AG09319 (cell line): ENCODE measurements around the gene PAX9.

Source experiments
- DNase-seq: peaks from one replicate; pipeline ENCODE4 v3.0.0-alpha.2; 2010; ENCODE audit warnings: low read depth; ENCODE audit errors: extremely low read depth
- TF ChIP-seq, protein P1 (sequence below): IDR thresholded peaks from 2 replicates; pipeline ENCODE4 v1.5.1; 2011; ENCODE audit warnings: low read depth, mild to moderate bottlenecking, inconsistent platforms, low read length, moderate library complexity

PAX9 gene

DNA sequence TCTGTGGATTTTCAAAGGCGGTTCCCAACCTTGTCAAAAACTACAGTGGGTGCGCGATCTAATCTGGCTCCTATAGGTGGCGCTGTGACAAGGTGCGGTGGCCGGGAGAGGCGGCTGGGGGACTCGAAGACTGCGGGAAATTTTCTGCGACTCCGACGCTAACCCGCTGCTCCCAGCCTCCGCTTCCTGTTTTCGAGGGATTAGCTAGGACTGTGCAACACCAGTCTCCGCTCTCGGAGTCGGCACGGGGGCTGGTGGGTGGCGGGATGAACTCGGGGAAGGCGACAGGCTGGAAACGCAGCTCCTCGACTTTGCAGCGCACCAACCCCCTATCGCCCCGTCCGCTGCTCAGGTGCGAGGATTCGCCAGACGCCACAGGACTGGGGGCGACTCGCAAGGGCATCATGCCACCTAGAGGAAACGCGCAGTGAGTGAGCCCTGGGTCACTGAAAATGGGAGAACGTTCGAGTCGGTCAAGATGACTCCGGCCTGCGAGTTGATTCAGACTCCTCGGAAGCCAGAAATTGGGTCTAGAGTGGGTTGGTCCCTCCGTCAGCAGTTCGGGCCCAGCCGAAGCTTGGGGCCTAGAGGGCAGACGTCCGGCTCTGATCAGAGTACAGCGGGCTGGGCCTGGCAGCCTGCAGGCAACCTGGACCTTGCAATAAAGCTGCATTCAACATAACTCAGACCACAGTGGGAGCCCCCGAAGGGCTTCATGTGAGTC, 5.5 kb upstream of the PAX9 start:
- TF ChIP-seq, protein P1, sequence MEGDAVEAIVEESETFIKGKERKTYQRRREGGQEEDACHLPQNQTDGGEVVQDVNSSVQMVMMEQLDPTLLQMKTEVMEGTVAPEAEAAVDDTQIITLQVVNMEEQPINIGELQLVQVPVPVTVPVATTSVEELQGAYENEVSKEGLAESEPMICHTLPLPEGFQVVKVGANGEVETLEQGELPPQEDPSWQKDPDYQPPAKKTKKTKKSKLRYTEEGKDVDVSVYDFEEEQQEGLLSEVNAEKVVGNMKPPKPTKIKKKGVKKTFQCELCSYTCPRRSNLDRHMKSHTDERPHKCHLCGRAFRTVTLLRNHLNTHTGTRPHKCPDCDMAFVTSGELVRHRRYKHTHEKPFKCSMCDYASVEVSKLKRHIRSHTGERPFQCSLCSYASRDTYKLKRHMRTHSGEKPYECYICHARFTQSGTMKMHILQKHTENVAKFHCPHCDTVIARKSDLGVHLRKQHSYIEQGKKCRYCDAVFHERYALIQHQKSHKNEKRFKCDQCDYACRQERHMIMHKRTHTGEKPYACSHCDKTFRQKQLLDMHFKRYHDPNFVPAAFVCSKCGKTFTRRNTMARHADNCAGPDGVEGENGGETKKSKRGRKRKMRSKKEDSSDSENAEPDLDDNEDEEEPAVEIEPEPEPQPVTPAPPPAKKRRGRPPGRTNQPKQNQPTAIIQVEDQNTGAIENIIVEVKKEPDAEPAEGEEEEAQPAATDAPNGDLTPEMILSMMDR, result peak; percentile 81
- peak; percentile 51 for DNase-seq

DNA sequence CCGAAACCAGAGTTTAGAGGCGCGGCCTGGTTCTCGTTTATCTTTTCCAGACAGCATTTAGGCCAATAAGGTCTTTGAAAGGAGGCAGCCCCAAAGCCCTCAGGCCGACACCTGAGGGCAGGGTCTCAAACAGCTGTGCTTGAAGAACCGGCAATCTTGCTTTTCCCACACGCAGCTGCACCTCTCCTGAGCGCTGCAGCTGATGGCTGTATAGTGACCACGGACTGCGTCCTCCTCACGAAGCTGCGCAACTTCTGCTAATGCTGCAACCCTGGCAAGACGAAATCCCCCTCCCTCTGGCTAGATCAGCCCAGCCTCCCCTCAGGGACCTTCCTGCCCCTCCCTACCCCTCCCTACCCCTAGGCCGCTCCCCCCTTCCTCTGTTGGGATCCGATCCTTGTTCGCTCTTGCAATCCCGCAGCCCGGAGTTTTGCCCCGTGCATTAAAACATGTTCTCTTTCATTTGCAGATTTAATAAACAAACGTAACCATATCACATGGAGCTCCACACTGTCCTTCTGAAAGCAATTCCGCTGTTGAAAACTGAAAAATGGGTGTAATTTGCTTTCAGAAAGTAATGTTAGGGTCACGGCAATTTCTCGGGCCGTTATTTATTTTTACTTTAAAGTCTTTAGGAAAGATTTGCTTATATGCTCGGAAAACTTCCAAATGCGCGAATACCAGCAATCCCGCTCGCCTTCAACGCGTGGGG, 4.8 kb upstream of the PAX9 start:
- TF ChIP-seq, protein P1, result no peak

DNA sequence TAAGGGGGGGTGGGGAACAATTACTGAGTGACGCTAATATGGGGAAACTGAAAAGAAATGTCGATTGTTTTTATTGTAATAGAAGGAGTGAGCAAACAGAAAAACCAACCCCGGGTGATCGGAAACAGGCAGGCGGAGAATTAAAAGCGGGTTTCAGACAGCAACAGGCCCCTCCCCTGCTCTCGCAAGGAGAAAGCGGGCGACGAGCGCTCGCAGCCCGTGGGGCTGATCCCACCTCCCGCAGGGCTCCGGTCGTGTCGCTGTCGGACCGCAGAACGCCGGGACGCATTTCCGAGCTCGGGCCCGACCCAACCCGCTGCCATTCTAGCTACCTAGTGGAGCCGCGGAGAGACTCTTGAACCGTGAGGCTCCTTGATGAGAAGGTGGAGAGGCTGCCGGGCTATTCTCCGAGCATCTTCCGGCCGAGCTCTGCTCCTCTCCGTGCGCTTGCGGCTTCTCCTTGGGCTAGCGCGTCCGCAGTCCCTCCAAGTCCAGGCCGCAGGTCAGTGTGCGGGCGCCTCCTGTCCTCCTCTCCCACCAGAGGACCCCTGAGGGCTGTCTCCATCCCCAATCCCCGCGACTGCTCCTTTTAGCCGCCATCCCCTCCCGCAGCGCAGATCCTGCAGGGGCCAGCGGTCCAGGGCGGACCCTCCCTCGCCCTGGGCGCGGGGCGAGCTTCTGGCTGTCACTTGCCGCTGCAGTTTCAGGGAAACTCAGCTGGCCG, 4.1 kb upstream of the PAX9 start:
- TF ChIP-seq, protein P1, result no peak; the same call in 1 of the 2 replicates
- peak; percentile 76 for DNase-seq

More for the DNA sequence above, 4.8 kb upstream of the PAX9 start:
- DNase-seq, result peak; percentile 87

DNA sequence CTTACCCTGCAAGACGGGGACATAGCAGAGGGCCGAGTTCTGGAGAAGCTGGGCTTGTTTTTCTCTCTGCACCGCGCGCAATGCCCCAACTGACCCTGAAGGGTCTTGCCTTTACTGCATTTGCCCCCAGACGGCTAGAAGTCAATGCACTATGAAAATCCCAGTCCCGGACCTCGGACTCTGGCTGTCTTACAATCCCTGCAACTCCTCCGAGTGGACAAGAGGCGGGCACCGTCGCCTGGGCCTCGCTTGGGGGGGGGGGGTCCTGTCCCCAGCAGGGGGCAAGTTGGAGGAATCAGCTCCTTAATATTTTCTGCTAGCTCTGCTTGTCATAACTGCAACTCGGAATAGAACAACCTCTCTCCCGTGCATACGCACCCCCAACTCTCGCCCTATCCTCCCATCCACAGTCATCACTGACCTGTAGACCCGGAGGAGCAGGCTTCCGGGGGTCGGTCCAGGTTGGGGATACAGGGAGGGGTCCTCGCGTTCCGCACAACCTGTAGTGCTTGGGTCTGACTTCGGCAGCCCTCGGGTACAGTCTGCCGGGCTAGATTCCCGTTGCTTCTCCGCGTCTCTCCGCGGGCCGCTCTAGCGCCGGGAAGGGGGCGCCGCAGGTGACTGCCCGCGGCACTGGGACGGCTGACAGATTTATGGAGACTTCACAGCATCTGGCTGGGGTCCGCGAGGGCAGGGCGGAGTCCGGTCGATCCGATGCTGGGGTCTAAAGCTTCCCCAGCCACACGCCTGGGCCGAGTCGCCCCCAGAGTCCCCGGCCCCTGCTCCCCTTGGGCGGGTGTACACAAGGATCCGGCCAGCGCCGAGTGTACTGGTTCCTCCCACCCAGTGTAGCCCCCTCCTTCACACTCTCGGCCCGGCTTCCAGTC, 3.3 kb upstream of the PAX9 start:
- TF ChIP-seq, protein P1, result no peak
- DNase-seq, result no peak

DNA sequence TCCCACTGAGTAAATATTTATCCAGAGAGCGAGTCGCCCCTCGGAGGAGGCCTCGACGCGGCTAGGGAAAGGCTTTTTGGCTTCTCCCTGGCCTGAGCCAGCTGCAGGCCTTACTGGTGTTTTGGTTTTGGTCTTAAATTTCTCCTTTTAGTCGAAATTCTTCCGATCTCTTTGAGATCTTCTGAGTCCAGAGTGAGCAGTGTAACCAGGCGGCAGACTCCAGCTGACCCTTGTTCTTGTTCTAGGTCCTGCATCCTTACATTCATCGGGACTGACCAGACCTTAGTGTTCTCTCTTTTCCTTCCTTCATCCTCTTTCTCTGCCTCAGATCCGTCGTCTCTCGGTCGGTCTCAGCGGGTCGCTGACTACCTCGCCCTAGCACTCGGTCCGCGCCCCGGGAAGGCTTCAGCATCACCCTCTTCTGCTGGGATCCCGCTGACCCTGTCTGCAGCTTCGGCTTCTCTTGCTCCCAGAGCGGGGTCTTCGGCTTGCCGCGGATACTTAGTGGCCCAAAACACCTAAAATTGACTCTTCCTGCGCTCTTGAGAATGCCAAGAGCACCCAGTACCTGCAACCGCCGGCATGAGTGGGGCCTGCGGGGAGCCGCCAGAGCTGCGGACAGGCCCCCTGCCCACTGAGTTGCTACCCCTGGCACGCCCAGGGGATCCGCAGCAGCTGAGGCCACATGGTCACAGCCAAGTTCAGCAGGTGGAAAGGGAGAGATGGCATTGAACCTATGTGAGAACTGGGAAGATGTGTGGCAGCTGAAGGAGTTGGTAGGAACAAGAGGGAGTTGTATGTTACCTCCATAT, 2.4 kb upstream of the PAX9 start:
- TF ChIP-seq, protein P1, result no peak
- no peak for DNase-seq
